GM19328 (cell line): ENCODE results near the gene TNS2.
A peak's percentile ranks its signal among the peaks of the same experiment; 100 is the strongest.

Experiments
- ATAC-seq: cut with Tn5 transposase; IDR thresholded peaks from one replicate; pipeline ENCODE4 v1.9.1; 2021; ENCODE audit warnings: mild to moderate bottlenecking, moderate library complexity; ENCODE audit not compliant: unreplicated experiment

The TNS2 gene

GRCh38 chr12:53068811-53069585 is 19.1 kb downstream of the TNS2 start:
- no peak for ATAC-seq

DNA sequence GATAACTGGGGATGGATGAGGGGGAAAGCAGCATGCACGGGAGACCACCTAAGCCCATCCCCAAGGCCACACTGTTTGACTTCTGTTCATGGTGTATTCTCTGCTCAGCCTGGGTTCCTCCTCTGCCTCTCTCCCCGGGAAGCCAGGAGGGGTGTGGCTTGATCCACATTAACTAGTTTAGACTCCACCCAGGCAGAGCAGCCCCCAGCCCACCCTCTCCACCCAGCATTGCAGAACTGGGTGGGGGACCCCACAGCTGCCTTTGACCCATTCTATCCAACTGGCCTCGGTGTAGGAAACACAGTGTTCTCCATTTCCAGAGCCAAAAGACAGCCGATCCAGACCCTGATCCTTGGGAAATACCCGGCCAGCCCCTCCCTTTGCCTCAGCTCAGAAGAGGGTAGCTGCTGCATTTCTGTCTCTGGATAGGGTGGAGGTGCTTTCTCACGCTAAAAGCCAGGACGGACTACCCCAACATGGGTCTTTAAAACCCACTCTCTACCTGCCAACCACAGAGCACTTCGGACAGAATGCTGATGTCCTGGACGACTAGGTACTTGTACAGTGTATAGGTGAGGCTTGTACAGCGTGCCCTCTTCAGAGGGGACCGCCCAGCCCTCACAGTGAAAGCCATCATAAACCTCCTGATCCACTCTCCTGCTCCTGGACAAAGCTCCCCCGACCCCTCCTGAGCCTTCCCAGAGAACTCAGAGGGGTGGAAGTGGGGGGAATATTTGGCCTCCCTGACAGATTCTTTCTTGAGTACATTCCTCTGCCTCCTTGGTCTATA is 20.0 kb downstream of the TNS2 start:
- ATAC-seq, result no peak

DNA sequence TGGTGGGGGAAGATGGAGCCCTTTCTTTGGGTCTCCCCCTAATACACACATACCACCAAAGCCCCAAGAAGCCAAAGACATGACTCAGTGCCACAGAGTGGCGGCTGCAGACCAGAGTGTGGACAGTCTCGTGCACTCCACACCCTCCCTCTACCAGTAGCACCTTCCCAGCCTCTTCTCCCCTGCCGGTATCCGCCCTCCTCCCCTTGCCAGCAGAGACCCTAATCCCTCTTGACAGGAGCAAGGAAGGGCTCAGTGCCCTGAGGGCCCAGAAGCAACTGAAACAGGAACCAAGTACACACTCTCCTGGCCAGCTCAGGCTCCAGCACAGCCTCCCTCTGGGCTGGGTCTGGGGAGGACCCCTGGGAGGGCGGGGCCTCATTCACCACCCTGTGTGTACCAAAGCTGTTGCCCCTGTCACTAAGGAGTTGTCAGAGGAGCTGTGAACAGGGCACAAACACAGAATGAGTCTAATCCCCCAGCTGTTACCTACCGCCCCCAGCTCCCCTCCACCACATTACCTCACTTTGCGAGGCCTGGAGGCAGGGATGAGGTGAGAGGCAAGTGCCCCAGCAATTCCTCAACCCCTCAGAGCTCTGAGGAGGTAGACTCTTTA is 21.1 kb downstream of the TNS2 start:
- no peak for ATAC-seq

DNA sequence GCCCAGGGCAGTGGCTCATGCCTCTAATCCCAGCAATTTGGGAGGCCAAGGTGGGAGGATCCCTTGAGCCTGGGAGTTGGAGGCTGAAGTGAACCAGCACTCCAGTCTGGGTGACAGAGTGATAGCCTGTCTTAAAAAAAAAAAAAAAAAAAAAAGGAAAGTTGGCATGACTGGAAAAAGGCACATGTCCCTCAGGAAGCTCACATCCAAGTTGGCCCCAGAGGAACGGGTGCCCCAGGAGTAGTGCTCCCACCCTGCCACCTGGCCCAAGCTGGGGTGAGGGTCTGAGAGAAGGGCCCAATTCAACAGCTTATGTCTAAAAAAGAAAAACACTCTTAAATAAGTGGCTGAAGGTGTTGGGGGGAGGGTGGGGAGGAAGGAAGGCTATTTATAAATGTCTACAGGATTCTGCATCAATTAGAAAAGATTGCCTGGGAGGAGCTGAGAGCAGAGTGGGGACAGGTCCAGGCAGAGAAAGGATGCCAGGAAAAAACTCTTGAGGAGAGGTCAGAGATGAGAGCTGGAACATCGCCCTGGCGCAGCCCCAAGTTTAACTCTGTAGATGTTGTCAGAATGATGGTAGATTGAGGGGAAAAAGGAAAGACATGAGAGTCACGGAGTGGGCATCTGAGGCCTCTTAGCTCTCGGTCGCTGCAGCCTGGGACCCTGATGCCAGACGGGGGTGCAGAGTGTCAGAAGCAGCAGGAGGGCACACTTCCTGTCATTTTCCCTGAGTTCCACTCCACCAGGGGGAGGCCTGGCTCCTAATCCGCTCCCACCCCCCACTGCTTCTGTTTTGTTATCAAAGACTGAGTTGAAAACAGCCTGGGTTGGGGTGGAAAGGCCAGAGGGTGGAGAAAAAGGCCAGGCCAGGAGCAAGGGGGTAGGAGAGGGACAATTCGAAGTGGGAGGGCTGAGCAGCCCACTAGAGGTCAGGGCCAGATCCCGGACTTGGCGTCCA is 22.0 kb downstream of the TNS2 start:
- no peak for ATAC-seq

DNA sequence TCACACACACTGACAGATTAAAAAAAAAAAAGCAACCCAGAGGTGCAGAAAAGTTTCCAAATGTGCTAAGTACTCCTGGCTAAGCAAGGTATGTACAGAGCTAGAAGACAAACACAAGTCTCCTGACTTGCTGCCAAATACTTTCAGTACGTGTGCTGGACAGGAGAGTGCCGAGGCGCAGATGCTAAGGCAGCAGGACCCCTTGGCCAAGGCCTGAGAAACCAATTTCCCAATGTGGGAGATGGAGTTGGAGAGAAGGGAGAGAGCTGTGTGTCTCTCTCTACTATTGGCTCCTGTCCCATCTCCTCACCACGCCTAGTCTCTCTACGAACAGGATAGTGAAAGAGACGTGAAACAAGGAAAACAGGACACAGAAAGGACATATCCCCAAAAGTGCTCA is 24.0 kb downstream of the TNS2 start:
- ATAC-seq, result no peak

- ATAC-seq, result no peak
Measured at GRCh38 chr12:53074283-53074998, 24.6 kb downstream of the TNS2 start.

DNA sequence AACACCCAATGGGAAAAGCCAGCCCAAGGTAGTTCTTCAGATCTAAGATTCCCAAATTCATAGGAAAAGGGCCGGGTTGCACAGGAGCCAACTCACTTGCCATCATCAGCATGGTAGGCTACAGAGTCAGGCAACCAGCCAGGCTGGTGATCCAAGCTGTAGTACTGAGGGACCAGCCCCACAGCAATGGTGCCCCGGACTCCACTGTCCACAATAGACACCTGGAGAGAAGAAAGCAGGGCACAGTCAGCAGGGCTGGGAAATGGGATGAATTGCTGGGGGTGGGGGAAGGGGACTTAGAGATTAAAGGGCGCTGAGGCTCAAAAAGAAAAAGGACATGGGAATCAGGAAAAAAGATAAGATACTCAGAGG is 25.1 kb downstream of the TNS2 start:
- ATAC-seq, result no peak

DNA sequence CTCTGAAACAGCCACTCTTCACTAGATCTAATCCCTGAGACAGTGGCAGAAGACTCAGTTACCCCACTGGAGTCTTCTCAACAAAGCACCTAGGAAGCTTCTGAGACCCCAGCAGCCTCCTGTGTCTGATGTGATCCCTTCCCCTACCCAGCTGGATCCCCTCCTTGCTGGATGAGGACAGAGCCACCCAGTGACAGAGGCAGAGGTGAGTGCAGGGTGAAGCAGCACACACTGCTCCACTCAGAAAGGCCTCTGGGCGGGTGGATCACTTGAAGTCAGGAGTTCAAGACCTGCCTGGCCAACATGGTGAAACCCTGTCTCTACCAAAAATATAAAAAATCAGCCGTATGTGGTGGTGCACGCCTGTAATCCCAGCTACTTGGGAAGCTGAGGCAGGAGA is 26.6 kb downstream of the TNS2 start:
- no peak for ATAC-seq

DNA sequence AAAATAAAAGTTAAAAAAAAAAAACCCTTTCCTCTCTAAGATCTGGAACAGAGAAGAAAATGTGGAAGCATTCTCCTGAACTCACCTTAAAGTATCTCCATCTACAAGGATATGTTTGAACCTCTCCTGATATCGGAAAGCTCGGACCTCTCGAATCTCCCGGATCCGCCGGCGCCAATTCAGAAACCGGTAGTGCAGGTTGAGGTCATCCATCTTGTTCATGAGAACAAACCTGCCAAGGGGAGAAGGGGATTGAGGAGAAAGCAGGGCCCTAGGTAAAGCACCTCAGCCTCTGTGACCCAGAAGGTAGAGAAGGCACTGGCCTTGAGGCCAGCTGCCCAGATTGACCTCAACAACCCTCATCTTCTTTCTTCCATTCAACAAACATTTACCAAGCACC is 27.2 kb downstream of the TNS2 start:
- no peak for ATAC-seq

DNA sequence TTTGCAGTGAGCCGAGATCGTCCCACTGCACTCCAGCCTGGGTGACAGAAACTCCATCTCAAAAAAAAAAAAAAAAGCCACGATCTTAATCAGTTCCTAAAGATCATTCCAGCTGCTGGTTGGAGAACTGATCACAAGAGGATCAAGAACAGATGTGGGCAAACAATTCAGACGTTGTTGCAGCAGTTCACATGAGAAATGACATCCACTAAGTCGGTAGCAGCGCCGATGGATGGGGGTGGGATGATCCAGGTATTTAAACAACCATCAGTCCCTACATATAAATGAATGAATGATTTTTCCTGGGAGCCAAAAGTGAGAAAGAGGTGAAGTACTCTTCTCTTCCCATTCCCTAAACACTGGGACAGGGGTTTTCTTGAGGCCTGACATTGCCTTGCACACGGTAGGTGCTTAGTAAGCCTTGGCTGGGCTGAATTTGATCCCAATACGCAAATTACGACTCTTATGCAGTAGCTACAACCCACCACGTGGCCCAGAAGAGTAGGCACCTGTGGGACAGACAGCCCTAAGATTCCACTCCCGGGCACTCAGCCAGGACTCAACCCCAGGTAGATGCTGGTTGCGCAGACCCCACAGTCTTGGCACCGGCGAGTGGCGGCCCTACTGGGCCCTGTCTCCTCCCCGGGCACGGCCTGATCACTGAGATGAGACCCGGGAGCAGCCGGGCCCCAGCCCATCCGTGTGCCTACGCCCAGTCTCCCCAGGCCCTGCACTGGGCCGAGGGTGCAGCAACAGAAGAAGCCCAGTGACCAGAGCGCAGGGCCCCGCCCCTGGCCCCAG is 28.8 kb downstream of the TNS2 start:
- no peak for ATAC-seq

- peak; percentile 99 for ATAC-seq
Measured at GRCh38 chr12:53079226-53080117, 29.6 kb downstream of the TNS2 start, which contains the start of gene SPRYD3. Gene SPRYD3 (minus strand): TSS chr12:53079390. CDS start chr12:53079333, 57 bp downstream.

DNA sequence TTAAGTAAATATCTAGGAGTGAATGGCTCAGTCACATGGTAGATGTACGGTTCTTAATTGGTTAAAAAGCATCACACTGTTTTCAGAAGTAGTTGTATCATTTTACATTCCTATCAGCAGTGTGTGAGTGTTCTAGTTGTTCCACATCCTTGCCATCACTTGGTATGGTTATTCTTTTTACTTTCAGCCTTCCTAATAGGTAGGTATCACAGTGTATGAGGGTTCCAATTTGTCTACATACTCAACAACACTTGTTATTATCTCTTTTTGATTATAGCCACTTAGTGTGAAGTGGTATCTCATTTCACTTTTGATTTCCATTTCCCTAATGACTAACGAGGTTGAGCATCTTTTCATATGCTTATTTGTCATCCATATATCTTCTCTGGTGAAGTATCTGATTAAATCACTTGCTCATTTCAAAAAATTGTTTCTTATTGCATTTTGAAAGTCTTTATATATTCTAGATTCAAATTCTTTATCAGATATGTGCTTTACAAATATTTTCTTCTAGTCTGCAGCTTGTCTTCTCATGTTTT is 32.8 kb downstream of the TNS2 start:
- ATAC-seq, result no peak

GRCh38 chr12:53086361-53086760 is 36.5 kb downstream of the TNS2 start:
- ATAC-seq, result no peak

DNA sequence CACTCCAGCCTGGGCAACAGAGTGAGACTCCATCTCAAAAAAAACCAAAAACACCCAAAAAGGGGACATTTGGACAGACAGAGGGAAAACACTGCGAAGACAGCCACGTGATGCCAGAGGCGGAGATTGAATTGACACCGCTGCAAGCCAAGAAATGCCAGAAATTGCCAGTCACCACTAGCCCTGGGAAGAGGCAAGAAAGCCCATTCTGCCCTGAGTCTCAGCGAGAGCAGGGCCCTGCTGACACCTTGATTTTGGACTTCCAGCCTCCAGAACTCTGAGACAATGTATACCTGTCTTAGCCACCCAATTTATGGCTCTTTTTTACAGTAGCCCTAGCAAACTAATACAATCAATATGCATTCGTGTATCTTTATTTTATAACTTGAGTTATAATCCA is 40.2 kb downstream of the TNS2 start:
- ATAC-seq, result no peak

- no peak for ATAC-seq
Measured at GRCh38 chr12:53090554-53090953, 40.7 kb downstream of the TNS2 start.

DNA sequence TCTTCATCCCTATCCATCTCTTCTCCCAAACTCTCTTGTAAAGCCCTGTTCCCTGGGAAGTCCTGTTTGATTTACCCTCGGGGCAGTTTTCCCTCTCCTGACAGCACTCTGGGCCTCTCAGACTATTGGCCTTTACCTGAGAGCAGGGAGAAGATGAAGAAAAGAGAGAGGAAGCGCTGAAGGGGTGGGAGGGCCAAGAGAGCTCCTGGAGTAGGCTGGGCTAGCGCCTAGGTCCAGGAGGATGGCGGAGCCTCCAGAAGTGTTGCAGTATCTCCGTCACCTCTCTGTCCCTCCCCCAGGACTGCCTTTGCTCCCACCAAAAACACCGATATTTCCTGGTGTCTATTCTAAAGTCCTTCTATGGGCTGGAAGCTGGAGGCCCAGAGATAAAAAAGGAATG is 41.9 kb downstream of the TNS2 start:
- ATAC-seq, result no peak

- ATAC-seq, result no peak
Measured at GRCh38 chr12:53093777-53094393, 44.0 kb downstream of the TNS2 start.

DNA sequence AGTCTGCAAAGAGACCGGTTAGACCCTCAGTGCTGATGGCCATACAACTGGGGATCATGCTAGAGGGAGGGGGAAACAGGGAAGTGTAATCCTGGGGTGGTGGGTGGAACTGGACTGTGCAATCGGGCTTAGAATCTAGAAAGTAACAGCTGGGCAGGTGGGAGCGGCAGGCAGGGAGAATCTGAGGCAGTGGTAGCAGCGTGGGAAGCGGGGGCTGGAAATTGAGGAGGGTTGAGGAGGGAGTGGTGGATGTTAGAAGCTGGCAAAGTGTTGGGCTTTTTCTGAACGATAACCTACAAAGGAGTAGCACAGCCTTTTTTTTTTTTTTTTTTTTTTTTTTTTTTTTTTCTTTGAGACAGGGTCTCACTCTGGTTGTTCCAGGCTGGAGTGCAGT is 44.5 kb downstream of the TNS2 start:
- no peak for ATAC-seq
